Measurements from ENCODE around the gene ZNF821. TPM values are rescaled to one million over a fixed set of nuclear protein-coding genes. Genes with fewer than 3 reads are reported as not detected.
"Not testable (repeated sequence)": the region's sequence is repeated elsewhere in the genome, so short reads cannot be mapped to it uniquely, and the experiment has no call there.

The ZNF821 gene
- total RNA-seq, 1 donor from 2014 or later = 6.7 TPM

GRCh38 chr16:71859762-71860521 is 24.0 kb downstream of the ZNF821 start:
- no peak for DNase-seq (ENCODE audit: low spot score)

DNA sequence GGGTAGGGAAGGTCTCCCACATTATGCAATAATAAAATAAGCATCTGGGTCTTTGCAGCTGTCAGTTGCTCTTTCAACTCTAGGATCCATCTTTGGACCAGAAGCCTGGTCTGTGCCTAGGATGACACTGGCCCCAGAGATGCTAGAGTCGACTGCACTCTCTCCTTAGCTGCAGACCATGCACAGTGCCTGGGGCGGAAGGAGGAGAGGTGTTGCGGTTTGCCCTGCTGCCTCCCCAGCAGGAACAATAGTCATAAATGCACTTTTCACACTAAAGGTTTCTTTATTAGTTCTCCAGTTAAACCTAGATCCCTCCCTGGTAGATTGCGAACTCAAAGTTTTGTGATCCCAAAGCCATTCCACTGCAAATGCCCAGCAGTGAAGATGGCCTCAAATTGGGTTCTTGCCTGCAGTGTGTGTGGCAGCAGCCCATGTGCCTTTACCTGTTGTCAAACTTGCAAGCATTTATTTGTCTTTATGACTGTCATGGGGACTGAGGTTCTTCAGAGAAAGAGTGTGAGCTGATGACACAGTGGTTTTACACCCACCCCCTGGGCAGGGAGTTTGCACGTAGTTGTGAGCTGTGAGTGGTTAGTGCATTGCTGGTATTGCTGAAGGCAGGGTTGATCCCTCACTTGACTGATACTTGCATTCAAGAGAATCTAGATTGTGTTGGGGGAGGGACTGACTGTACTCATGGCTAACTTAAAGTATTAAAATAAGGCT is 27.9 kb downstream of the ZNF821 start:
- peak; percentile 49 for DNase-seq (ENCODE audit: low spot score)

- DNase-seq (ENCODE audit: low spot score) = peak; percentile 4
Measured at GRCh38 chr16:71854369-71854948, 29.5 kb downstream of the ZNF821 start.

DNA sequence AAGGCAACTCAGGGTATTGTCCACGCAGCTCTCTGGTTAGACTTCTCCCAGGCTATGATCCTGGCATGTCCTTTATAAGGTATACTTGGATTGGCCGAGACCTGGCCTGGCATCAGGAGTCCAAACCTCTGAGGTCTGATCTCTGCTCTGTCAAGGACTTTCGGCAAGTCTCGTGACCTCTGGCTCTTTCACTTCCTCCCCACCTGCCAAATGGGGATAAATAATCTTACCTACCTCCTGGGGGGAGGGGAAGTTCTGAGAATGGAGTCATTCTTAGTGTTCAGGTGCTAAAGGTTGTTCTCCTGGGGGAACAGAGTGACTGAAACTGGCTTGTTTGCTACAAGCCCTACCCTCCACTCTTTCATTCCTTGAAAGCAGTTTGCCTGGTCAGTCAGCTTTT is 30.6 kb downstream of the ZNF821 start:
- DNase-seq (ENCODE audit: low spot score) = no peak

DNA sequence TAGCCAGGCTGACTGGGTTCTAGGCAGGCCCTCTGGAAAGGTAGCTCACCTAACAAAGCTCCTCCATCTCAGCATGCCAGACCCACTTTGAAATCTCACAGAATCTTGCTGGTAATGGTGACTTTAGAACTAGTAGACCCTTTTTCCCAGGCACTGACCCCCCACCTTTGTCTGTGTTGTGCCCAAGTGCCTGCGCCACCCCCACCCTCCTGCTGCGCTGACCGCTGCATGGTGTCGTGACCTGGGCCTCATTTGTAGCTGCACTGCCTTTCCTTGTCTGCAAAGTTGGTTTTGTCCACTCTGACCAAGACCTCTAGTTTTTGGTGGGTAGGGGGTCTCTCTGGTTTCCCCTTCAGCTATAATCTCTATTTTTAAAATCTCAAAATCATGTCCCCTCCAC is 31.4 kb downstream of the ZNF821 start:
- DNase-seq (ENCODE audit: low spot score) = peak; percentile 85

DNA sequence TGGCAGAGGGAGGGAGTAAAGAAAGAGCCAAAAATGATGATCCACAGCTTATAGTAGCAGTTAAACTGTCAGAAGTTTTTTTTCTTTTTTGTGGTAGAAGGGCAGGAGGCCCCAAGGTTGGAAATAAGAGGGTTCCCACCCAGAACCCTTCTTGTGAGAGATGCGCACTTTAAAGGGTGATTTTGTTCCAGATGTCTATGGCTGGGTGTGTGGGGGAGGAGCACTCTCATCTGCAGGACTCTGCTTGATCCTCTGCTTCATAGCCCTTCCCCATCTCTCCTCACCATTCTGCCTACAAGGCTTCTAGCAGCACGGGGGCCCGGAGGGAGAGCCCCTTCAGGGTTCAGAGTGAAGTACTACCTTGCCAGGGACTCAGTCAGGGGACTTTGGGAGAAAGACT is 31.8 kb downstream of the ZNF821 start:
- peak; percentile 49 for DNase-seq (ENCODE audit: low spot score)

DNA sequence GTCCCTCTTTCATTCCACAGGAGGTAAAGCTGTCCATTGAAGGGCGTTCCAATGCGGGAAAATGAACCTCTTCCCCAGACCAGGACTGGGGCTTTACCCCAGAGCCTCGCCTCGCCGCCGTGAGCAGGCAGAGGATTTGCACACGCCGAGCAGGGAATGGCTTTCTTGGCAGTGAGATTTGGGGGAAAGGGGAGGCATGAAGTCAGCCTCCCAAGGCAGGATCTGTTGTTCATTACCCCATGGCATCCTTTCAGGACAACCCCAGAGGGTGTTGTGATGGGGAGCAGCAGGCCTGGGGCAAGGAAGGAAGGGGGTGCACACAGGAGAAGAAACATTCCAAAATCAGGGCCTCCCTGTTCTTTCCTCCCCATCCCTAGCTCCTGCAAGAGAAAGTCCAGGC is 32.2 kb downstream of the ZNF821 start:
- peak; percentile 57 for DNase-seq (ENCODE audit: low spot score)

- DNase-seq (ENCODE audit: low spot score) = no peak
Measured at GRCh38 chr16:71848622-71849021, 35.4 kb downstream of the ZNF821 start.

DNA sequence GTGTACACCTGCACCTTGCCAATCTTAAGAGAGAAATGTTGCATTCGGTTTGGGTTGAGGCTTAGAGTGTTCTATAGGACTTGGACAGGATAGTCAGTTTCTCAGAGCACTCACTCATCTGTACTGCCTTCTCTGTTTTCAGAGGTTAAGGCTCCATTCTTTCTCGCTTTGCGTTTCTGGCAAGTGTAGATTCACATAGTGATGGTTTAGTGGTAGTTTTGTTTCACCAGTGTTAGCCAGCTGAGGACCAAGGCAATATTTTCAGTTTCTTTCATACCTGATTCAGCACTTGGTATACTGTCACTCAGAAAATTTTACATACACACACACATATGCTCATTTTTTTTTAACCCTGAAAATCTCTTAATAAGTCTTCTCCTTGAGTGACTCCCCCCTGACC is 36.9 kb downstream of the ZNF821 start:
- DNase-seq (ENCODE audit: low spot score) = no peak

- DNase-seq (ENCODE audit: low spot score) = no peak
Measured at GRCh38 chr16:71846431-71846830, 37.6 kb downstream of the ZNF821 start.

GRCh38 chr16:71845639-71846430 is 38.1 kb downstream of the ZNF821 start, which contains the start of gene ATXN1L:
TSS of gene ATXN1L (plus strand) at chr16:71845976. CDS start at chr16:71849741, 3,765 bp downstream.
- peak; percentile 98 for DNase-seq (ENCODE audit: low spot score)

GRCh38 chr16:71843572-71843971 is 40.4 kb downstream of the ZNF821 start:
- no peak for DNase-seq (ENCODE audit: low spot score)

DNA sequence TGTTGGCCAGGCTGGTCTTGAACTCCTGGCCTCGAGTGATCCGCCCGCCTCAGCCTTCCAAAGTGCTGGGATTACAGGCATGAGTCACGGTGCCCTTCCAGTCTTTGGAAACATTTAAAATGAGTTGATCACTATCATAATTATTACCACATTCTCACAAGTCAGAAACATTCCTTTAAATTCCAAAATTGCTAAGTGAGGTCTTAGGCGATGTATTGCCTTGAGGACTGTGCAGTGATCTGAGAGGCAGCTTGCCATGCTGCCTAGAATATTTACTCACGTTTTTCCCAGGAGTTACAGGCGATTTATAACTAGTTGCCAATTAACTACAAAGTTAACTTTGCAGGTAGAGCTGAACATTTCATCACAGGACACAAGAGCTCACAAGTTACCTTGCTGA is 43.9 kb downstream of the ZNF821 start:
- no peak for DNase-seq (ENCODE audit: low spot score)

DNA sequence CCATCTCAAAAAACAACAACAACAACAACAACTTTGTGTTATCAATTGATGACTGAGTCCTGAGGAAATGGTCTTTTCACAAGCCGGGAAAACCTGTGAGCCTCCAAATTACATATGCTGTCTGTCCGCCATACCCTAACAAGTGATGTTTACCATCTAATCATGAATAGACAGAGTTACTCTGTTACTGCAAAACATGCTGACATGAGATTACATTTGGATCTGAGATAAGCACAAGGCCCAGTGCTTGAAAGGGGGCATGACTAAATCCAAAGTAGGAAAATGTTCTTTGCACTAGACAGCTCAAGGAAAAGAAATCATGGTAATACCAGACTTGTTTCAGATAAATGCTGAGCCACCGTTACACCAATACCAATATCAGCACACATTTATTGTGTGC is 46.8 kb downstream of the ZNF821 start:
- DNase-seq (ENCODE audit: low spot score) = no peak

DNA sequence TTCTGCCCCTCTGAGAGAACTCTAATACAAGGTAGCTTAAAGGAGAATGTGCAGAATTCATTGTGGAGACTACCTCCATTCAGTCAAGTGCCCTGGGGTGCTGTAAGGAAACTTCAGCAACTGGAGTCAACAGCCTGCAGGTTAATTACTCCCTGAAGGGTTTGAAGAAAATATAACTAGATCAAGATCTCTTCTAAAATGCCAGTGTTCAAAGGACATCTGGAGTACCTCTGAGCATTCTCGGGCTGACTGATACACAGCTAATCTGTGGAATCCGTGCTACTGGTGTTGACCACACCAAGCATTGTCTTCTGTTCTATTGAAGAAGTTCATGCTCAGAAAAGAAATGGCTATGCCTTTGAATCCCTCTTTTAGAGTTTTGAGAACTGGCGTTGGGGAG is 49.7 kb downstream of the ZNF821 start:
- DNase-seq (ENCODE audit: low spot score) = no peak

- not testable (repeated sequence) for DNase-seq (ENCODE audit: low spot score)
Measured at GRCh38 chr16:71832112-71832511, 51.9 kb downstream of the ZNF821 start.

DNA sequence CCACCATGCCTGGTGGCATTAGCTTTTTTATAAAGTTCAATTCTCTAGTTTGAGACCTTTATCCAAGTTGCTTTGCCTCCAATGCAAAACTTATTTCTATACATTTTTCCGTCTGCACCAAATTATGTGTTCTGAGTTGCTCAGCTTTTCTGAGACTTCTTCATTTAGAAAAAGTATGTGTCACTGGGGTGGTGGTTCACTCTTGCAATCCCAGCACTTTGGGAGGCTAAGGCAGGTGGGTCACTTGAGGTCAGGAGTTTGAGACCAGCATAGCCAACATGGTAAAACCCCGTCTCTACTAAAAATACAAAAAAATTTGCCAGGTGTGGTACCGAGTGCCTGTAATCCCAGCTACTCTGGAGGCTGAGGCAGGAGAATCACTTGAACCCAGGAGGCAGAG is 52.3 kb downstream of the ZNF821 start:
- peak; percentile 8 for DNase-seq (ENCODE audit: low spot score)

DNA sequence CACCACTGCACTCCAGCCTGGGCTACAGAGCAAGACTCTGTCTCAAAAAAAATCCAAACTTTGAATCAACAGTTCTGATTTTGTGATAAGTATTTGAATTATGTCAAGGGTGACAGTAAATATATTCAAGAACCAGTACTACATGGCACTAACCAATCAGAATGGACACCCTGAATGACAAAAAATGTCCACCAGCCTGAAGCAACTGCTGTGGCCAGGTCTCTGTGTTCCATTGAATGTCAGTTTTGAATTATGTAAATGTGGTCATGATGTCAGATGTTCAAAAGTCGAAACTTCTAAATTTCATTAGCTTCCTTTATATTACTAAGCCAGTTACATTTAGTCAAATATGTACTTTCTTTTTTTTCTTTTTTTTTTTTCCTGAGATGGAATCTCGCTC is 53.6 kb downstream of the ZNF821 start:
- no peak for DNase-seq (ENCODE audit: low spot score)

- no peak for DNase-seq (ENCODE audit: low spot score)
Measured at GRCh38 chr16:71826533-71827017, 57.4 kb downstream of the ZNF821 start.

DNA sequence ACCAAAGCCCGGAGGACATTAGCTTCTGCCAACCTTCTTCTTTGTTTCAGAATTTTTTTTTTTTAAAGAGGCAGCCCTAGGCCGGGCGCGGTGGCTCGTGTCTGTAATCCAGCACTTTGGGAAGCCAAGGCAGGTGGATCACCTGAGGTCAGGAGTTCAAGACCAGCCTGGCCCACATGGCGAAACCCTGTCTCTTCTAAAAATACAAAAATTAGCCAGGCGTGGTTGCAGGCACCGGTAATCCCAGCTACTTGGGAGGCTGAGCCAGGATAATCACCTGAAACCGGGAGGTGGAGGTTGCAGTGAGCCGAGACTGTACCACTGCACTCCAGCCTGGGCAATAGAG is 66.9 kb downstream of the ZNF821 start:
- DNase-seq (ENCODE audit: low spot score) = not testable (repeated sequence)

DNA sequence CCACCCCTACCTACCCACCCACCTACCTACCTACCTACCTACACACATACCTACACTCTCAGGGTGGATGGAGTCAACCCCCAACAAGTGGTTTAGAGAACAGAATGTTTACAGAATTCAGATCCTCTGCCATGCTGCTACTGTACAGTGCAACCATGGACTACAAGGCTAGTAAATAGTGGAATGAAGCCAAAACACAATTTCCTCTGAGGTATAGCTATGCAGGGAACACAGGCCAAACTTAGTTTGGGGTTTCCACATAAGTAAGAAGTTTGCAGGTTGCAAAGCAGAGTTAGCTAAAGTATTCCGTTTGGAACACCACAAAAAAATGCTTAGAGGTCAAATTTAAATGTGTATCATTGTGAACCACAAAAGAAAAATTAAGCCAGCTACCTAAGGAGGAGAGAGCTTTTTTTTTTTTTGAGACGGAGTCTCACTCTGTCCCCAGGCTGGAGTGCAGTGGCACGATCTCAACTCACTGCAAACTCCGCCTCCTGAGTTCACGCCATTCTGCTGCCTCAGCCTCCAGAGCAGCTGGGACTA is 72.7 kb downstream of the ZNF821 start:
- no peak for DNase-seq (ENCODE audit: low spot score)
